Transverse colon (tissue), 4 donors: Measurements from ENCODE around the gene PLAAT4.

Source experiments
- EP300 ChIP-seq: sonication (generic); formaldehyde crosslinking; IDR thresholded peaks from one replicate; pipeline ENCODE4 v1.6.1; 2017; ENCODE audit warnings: antibody characterized with exemption, low read depth
- POLR2AphosphoS5 ChIP-seq, 3 donors: sonication (generic); formaldehyde crosslinking; IDR thresholded peaks; one replicate each; pipeline ENCODE4 v1.6.1; 2016; ENCODE audit warnings: antibody characterized with exemption in 3 of 3
- TF ChIP-seq, protein P1 (sequence below), 5 experiments: fragments of 200-600 bp in 3 of 5; fragments of 450-650 bp in 2 of 5; sonication (generic) in 3 of 5; IDR thresholded peaks; 1 replicate in 2 of 5; 2 replicates in 3 of 5; pipeline ENCODE4 v1.5.1; 2016 to 2017; ENCODE audit warnings: antibody characterized with exemption in 5 of 5, inconsistent platforms in 3 of 5, mild to moderate bottlenecking in 2 of 5, moderate library complexity in 1 of 5

DNA sequence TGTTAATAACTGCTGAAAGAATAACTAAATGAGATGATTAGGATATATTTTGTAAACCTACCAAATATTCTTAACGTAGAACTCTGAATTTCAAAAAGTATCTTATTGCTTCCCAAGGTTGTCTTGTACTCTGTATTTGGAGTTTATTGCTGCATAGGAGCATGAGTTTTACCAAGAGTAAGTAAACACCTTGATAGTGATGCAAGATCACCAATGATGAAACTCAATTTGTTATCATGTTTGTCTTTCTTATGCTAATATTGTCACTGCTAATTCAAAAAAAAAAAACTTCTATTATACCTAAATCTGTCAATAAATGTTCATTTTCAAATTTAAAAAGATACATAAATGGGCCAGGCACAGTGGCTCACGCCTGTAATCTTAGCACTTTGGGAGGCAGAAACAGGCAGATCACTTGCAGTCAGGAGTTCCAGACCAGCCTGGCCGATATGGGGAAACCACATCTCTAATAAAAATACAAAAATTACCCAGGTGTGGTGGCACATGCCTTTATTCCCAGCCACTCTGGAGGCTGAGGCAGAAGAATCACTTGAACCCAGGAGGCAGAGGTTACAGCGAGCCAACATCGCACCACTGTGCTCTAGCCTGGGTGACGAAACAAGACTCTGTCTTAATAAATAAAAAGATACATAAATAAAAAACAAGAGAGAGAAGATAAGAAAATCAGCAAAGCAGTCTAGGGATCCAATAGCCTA is 50.0 kb downstream of the PLAAT4 start:
- TF ChIP-seq, protein P1, sequence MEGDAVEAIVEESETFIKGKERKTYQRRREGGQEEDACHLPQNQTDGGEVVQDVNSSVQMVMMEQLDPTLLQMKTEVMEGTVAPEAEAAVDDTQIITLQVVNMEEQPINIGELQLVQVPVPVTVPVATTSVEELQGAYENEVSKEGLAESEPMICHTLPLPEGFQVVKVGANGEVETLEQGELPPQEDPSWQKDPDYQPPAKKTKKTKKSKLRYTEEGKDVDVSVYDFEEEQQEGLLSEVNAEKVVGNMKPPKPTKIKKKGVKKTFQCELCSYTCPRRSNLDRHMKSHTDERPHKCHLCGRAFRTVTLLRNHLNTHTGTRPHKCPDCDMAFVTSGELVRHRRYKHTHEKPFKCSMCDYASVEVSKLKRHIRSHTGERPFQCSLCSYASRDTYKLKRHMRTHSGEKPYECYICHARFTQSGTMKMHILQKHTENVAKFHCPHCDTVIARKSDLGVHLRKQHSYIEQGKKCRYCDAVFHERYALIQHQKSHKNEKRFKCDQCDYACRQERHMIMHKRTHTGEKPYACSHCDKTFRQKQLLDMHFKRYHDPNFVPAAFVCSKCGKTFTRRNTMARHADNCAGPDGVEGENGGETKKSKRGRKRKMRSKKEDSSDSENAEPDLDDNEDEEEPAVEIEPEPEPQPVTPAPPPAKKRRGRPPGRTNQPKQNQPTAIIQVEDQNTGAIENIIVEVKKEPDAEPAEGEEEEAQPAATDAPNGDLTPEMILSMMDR (IDR thresholded peaks at IDR 0.05): no peak
- TF ChIP-seq POLR2AphosphoS5 (IDR thresholded peaks at IDR 0.05): no peak
- no peak for TF ChIP-seq EP300
